Neural progenitor cell (in vitro differentiated cells): ENCODE data around the gene ADH6.

Source experiments
- CTCF ChIP-seq: fragments of 200-600 bp; sonication (generic); IDR thresholded peaks from 2 replicates; pipeline ENCODE4 v1.5.1; 2017; ENCODE audit warnings: antibody characterized with exemption, mild to moderate bottlenecking
- EZH2 ChIP-seq: fragments of 200-600 bp; sonication (generic); IDR thresholded peaks from 2 replicates; pipeline ENCODE4 v1.6.1; 2017; ENCODE audit warnings: antibody characterized with exemption, mild to moderate bottlenecking, moderate library complexity

- TF ChIP-seq CTCF (no peak), EZH2 (no peak)
Measured at GRCh38 chr4:99201690-99202089, 17.4 kb downstream of the ADH6 start.
